B cell (primary cell): Measurements from ENCODE around the gene CD79B. TPM values are rescaled to one million over a fixed set of nuclear protein-coding genes. Genes with fewer than 3 reads are reported as not detected.
A peak's percentile ranks its signal among the peaks of the same experiment; 100 is the strongest.

Source experiments
- ATAC-seq: fragments of 200-7000 bp; cut with Tn5 transposase; one replicate; pipeline ENCODE4 v1.10.0; 2021; ENCODE audit warnings: low read depth, mild to moderate bottlenecking, moderate number of reproducible peaks, moderate library complexity
- CTCF ChIA-PET: fragments of 350-600 bp; sonication (Branson Sonifier 250); formaldehyde crosslinking; loops from one replicate; lab custom pipeline; 2021; ENCODE audit warnings: antibody characterized with exemption, inconsistent platforms; lab: Charles Lee
- POLR2A ChIA-PET: fragments of 350-600 bp; sonication (Branson Sonifier 250); formaldehyde crosslinking; loops from one replicate; lab custom pipeline; 2021; ENCODE audit warnings: antibody characterized with exemption; lab: Charles Lee
- DNase-seq: peaks from one replicate; pipeline ENCODE4 v3.0.0; 2013
- H2AFZ ChIP-seq: 2 replicates; pipeline ENCODE4 v1.6.1; 2012; ENCODE audit warnings: mild to moderate bottlenecking, low read depth, low read length; ENCODE audit not compliant: insufficient read depth, poor library complexity, severe bottlenecking
- H3K27ac ChIP-seq, 2 donors: 1 replicate in 1 of 2; 2 replicates in 1 of 2; pipeline ENCODE4 v1.5.1; 2012 to 2013; ENCODE audit warnings: low read length in 2 of 2, mild to moderate bottlenecking in 2 of 2, moderate library complexity in 1 of 2
- H3K27me3 ChIP-seq, 4 experiments: fragments of 200-600 bp in 1 of 4; sonication (generic) in 1 of 4; replicated peaks in 1 of 4; 1 replicate in 2 of 4; 2 replicates in 2 of 4; pipeline versions ENCODE4 v1.6.1 to v1.7.0; 2013 to 2016; ENCODE audit warnings: low read length in 3 of 4, mild to moderate bottlenecking in 2 of 4, mixed read lengths in 1 of 4, moderate library complexity in 1 of 4; ENCODE audit not compliant: insufficient read depth in 4 of 4, control insufficient read depth in 3 of 4; ENCODE audit errors: control extremely low read depth in 1 of 4
- H3K36me3 ChIP-seq, 2 experiments: replicated peaks in 1 of 2; 1 replicate in 1 of 2; 2 replicates in 1 of 2; pipeline versions ENCODE4 v1.6.1 to v1.7.1; 2013; ENCODE audit warnings: low read length in 1 of 2; ENCODE audit not compliant: insufficient read depth in 2 of 2, control insufficient read depth in 1 of 2; ENCODE audit errors: control extremely low read depth in 1 of 2, extremely low read depth in 1 of 2
- H3K4me1 ChIP-seq, 2 donors: fragments of 200-600 bp in 1 of 2; sonication (generic) in 1 of 2; 1 replicate in 1 of 2; 2 replicates in 1 of 2; pipeline versions ENCODE4 v1.5.1 to v1.6.1; 2013 to 2017; ENCODE audit warnings: low read length in 2 of 2; ENCODE audit not compliant: control insufficient read depth in 2 of 2, insufficient read depth in 2 of 2
- H3K4me2 ChIP-seq: replicated peaks from 2 replicates; pipeline ENCODE3; 2012; ENCODE audit warnings: mild to moderate bottlenecking, low read depth, low read length; ENCODE audit not compliant: poor library complexity, severe bottlenecking
- H3K4me3 ChIP-seq, 5 experiments: fragments of 200-600 bp in 1 of 5; sonication (generic) in 1 of 5; 1 replicate in 3 of 5; 2 replicates in 2 of 5; pipeline versions ENCODE4 v1.5.1 to v1.7.0; 2011 to 2016; ENCODE audit warnings: low read length in 4 of 5, mild to moderate bottlenecking in 4 of 5, low read depth in 2 of 5, control low read depth in 1 of 5, moderate library complexity in 1 of 5; ENCODE audit not compliant: insufficient read depth in 1 of 5; ENCODE audit errors: control extremely low read depth in 1 of 5, extremely low read depth in 1 of 5
- H3K79me2 ChIP-seq: fragments of 200-600 bp; sonication (generic); one replicate; pipeline ENCODE4 v1.6.0; 2016; ENCODE audit warnings: low read length; ENCODE audit not compliant: control insufficient read depth, insufficient read depth
- H3K9ac ChIP-seq: fragments of 200-600 bp; sonication (generic); 2 replicates; pipeline ENCODE4 v1.6.1; 2017; ENCODE audit warnings: mild to moderate bottlenecking, low read length, moderate library complexity
- H3K9me3 ChIP-seq, 3 donors: one replicate each; pipeline versions ENCODE4 v1.6.1 to v1.7.1; 2013; ENCODE audit warnings: low read length in 2 of 3; ENCODE audit not compliant: control insufficient read depth in 2 of 3, insufficient read depth in 1 of 3; ENCODE audit errors: control extremely low read depth in 1 of 3
- H4K20me1 ChIP-seq: 2 replicates; pipeline ENCODE4 v1.6.0; 2012; ENCODE audit warnings: mild to moderate bottlenecking, low read length; ENCODE audit not compliant: insufficient read depth, control insufficient read depth, poor library complexity, severe bottlenecking
- H3K27ac Mint-ChIP-seq: one replicate; pipeline ENCODE4 v1.8.0; 2021; ENCODE audit warnings: mixed read lengths
- H3K27me3 Mint-ChIP-seq: one replicate; pipeline ENCODE4 v1.8.0; 2021; ENCODE audit warnings: mixed read lengths
- H3K4me1 Mint-ChIP-seq: one replicate; pipeline ENCODE4 v1.8.0; 2021; ENCODE audit warnings: mixed read lengths
- H3K4me3 Mint-ChIP-seq: one replicate; pipeline ENCODE4 v1.8.0; 2021; ENCODE audit warnings: mixed read lengths
- H3K9me3 Mint-ChIP-seq: one replicate; pipeline ENCODE4 v1.8.0; 2022; ENCODE audit warnings: mixed read lengths; ENCODE audit not compliant: insufficient read depth
- EZH2 ChIP-seq: IDR thresholded peaks from 2 replicates; pipeline ENCODE4 v1.6.1; 2012; ENCODE audit warnings: borderline replicate concordance, low read depth, mild to moderate bottlenecking, moderate library complexity, low read length; ENCODE audit not compliant: insufficient read depth, poor library complexity, severe bottlenecking
- WGBS: methylation state at CpG from one replicate; pipeline ENCODE4 v1.1.5; 2013; ENCODE audit warnings: missing lambda C conversion rate; ENCODE audit not compliant: insufficient coverage; 5-methylcytosine and 5-hydroxymethylcytosine counted together
- intact Hi-C: fragments of 100-400 bp; cut with micrococcal nuclease; formaldehyde crosslinking; loops from one replicate; pipeline ENCODE4 v1.10.0; 2022
- polyA plus RNA-seq: library from polyadenylated mRNA; depleted of rRNA; stranded (reverse); fragments of >200 nt; gene quantifications from 2 replicates; pipeline ENCODE4 v1.2.3, GENCODE V29; 2012
- total RNA-seq, 2 donors: library from RNA; stranded (reverse); fragments of 120-200 nt in 1 of 2; gene quantifications; 1 replicate in 1 of 2; 2 replicates in 1 of 2; pipeline versions ENCODE4 v1.2.3 to v1.2.4, GENCODE V29; 2013 to 2022
- TF ChIP-seq, protein P1 (sequence below): fragments of 200-600 bp; IDR thresholded peaks from one replicate; pipeline ENCODE4 v1.8.0; 2022; ENCODE audit warnings: antibody characterized with exemption, mild to moderate bottlenecking

Gene CD79B
- total and polyA plus RNA-seq, 2 donors (not counting 1 experiment from before 2014, with no cell fraction given): 891 to 1,100 TPM

GRCh38 chr17:63963123-63963522, 31.0 kb upstream of the CD79B start:
- no peaks in the 10 kb centered on the region for H3K9me3 ChIP-seq
- Mint-ChIP-seq H3K27ac (no peak overlapping the region), H3K4me3 (no peak overlapping the region), H3K9me3 (no peaks in the 10 kb centered on the region), H3K27me3 (no peaks in the 10 kb centered on the region), H3K4me1 (peaks cover 20% of the 10 kb centered on the region)
- no peak overlapping the region for H3K4me3 ChIP-seq
- DNase-seq (no peak), ATAC-seq (no peak)
- H3K27me3 ChIP-seq: no peaks in the 10 kb centered on the region
- ChIA-PET POLR2A (no interaction called here), CTCF (interaction anchor here (1.9 to 2.2 kb wide), 2 partner anchors 12 to 66 kb away, joined by 5 read pairs; no protein-coding TSS in a partner anchor)
- 100% methylated on average over 1 of the region's 4 CpGs for WGBS
- H2AFZ ChIP-seq: no peak overlapping the region
- TF ChIP-seq EZH2: no peak
- TF ChIP-seq, protein P1, sequence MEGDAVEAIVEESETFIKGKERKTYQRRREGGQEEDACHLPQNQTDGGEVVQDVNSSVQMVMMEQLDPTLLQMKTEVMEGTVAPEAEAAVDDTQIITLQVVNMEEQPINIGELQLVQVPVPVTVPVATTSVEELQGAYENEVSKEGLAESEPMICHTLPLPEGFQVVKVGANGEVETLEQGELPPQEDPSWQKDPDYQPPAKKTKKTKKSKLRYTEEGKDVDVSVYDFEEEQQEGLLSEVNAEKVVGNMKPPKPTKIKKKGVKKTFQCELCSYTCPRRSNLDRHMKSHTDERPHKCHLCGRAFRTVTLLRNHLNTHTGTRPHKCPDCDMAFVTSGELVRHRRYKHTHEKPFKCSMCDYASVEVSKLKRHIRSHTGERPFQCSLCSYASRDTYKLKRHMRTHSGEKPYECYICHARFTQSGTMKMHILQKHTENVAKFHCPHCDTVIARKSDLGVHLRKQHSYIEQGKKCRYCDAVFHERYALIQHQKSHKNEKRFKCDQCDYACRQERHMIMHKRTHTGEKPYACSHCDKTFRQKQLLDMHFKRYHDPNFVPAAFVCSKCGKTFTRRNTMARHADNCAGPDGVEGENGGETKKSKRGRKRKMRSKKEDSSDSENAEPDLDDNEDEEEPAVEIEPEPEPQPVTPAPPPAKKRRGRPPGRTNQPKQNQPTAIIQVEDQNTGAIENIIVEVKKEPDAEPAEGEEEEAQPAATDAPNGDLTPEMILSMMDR: no peak
- peaks cover 13 to 24% of the 10 kb centered on the region in 2 donors for H3K4me1 ChIP-seq
- H3K9ac ChIP-seq: no peak overlapping the region
- intact Hi-C loops: no loop called here
- H3K4me2 ChIP-seq: no peak overlapping the region
- H3K79me2 ChIP-seq: no peaks in the 10 kb centered on the region
- H3K36me3 ChIP-seq: no peaks in the 10 kb centered on the region
- H3K27ac ChIP-seq: no peak overlapping the region
- H4K20me1 ChIP-seq: no peaks in the 10 kb centered on the region

DNA sequence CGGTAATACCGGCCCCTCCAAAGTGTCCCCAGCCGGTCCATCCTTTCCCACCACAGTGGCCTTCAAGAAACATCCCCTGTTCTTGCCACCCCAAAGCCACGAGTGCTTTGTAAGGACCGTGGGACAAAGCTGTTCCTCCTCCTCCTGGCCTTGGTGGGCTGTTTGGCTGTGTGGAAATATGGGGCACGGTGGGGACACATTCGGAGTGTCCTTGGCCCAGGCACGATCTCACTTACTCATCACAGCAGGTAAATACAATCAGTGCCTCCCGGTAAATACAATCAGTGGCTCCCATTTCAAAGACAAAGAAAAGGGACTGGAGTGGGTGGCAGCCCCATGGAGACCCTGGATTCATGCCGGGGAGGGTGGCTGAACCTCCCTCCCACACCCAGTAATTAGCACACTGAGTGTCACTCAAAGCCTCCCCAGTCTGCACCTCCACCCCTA, 30.2 kb upstream of the CD79B start:
- no peak for TF ChIP-seq EZH2
- TF ChIP-seq, protein P1: no peak
- H3K4me2 ChIP-seq: no peak overlapping the region
- no peaks in the 10 kb centered on the region for H3K36me3 ChIP-seq
- H4K20me1 ChIP-seq: no peaks in the 10 kb centered on the region
- CTCF ChIA-PET: interaction anchor here (2.2 to 14.6 kb wide), 3 partner anchors 11 to 62 kb away, joined by 5 to 504 read pairs (median 214); partner anchors contain the start of genes CSHL1, GH1 and ICAM2
- intact Hi-C loops: no loop called here
- no peaks in the 10 kb centered on the region for H3K27me3 Mint-ChIP-seq
- peak overlapping the region; percentile 46 for H3K27ac Mint-ChIP-seq
- ATAC-seq (no peak), DNase-seq (no peak)
- POLR2A ChIA-PET: interaction anchor here (0.8 kb wide), 1 partner anchor 438 kb away, joined by 3 read pairs; no protein-coding TSS in a partner anchor
- no peaks in the 10 kb centered on the region for H3K9me3 Mint-ChIP-seq
- H3K9me3 ChIP-seq: no peaks in the 10 kb centered on the region
- H2AFZ ChIP-seq: no peak overlapping the region
- peaks cover 13 to 23% of the 10 kb centered on the region in 2 donors for H3K4me1 ChIP-seq
- peaks cover 20% of the 10 kb centered on the region for H3K4me1 Mint-ChIP-seq
- H3K9ac ChIP-seq: no peak overlapping the region
- H3K27ac ChIP-seq: no peak overlapping the region
- peak overlapping the region; percentile 41 for H3K4me3 Mint-ChIP-seq
- no peak overlapping the region for H3K4me3 ChIP-seq
- H3K27me3 ChIP-seq: no peaks in the 10 kb centered on the region
- no peaks in the 10 kb centered on the region for H3K79me2 ChIP-seq
- WGBS: 94% methylated on average over 5 of the region's 10 CpGs
